MM.1S (cell line): ENCODE results near the gene SLC6A7.

Source experiments
- CTCF ChIP-seq: fragments of 300-600 bp; sonication (generic); IDR thresholded peaks from 2 replicates; pipeline ENCODE4 v1.5.1; 2016; ENCODE audit warnings: antibody characterized with exemption, low read length, mixed read lengths
- EZH2 ChIP-seq: fragments of 300-600 bp; sonication (generic); optimal IDR thresholded peaks from 2 replicates; pipeline ENCODE3; 2017; ENCODE audit warnings: low read depth, mild to moderate bottlenecking, antibody characterized with exemption, low read length, mixed read lengths
- EZH2phosphoT487 ChIP-seq: fragments of 300-600 bp; sonication (generic); IDR thresholded peaks from 2 replicates; pipeline ENCODE4 v1.6.1; 2018; ENCODE audit warnings: antibody characterized with exemption, low read length

GRCh38 chr5:150166650-150167511 is 23.0 kb upstream of the SLC6A7 start, which contains the start of gene CDX1:
- TF ChIP-seq CTCF: no peak
- no peak for TF ChIP-seq EZH2phosphoT487
- no peak for TF ChIP-seq EZH2
